Measurements from ENCODE around the gene FAU. TPM values are rescaled to one million over a fixed set of nuclear protein-coding genes. Genes with fewer than 3 reads are reported as not detected.

Gene FAU
- total and polyA plus RNA-seq, 2 of the 13 experiments (the other 11 are each of a cell fraction or from before 2014, with no cell fraction given), result 374 to 869 TPM

GRCh38 chr11:65165410-65166317 is 43.7 kb upstream of the FAU start (continued):
- TF ChIP-seq ZNF543 (CRISPR knock-in tag; IDR thresholded peaks at IDR 0.05), result no peak
- TF ChIP-seq ZNF556 (CRISPR knock-in tag; IDR thresholded peaks at IDR 0.05; ENCODE audit: borderline replicate concordance), result 0 out of 2 replicates have a peak, but pooled peaks have one; percentile 51
- no peak for TF ChIP-seq SIN3B (IDR thresholded peaks at IDR 0.05; ENCODE audit: low read length)
- peak; percentile 95 for TF ChIP-seq ZNF775 (CRISPR knock-in tag; IDR thresholded peaks at IDR 0.05; ENCODE audit: borderline replicate concordance)
- peak; percentile 67 for TF ChIP-seq BCL6 (CRISPR knock-in tag; IDR thresholded peaks at IDR 0.05)
- TF ChIP-seq ATF5 (CRISPR knock-in tag; IDR thresholded peaks at IDR 0.05; ENCODE audit: low read depth), result no peak
- TF ChIP-seq IRF9 (CRISPR knock-in tag; IDR thresholded peaks at IDR 0.05; ENCODE audit: borderline replicate concordance), result 0 out of 2 replicates have a peak, but pooled peaks have one; percentile 45
- TF ChIP-seq, protein P1, sequence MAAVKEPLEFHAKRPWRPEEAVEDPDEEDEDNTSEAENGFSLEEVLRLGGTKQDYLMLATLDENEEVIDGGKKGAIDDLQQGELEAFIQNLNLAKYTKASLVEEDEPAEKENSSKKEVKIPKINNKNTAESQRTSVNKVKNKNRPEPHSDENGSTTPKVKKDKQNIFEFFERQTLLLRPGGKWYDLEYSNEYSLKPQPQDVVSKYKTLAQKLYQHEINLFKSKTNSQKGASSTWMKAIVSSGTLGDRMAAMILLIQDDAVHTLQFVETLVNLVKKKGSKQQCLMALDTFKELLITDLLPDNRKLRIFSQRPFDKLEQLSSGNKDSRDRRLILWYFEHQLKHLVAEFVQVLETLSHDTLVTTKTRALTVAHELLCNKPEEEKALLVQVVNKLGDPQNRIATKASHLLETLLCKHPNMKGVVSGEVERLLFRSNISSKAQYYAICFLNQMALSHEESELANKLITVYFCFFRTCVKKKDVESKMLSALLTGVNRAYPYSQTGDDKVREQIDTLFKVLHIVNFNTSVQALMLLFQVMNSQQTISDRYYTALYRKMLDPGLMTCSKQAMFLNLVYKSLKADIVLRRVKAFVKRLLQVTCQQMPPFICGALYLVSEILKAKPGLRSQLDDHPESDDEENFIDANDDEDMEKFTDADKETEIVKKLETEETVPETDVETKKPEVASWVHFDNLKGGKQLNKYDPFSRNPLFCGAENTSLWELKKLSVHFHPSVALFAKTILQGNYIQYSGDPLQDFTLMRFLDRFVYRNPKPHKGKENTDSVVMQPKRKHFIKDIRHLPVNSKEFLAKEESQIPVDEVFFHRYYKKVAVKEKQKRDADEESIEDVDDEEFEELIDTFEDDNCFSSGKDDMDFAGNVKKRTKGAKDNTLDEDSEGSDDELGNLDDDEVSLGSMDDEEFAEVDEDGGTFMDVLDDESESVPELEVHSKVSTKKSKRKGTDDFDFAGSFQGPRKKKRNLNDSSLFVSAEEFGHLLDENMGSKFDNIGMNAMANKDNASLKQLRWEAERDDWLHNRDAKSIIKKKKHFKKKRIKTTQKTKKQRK (IDR thresholded peaks at IDR 0.05; ENCODE audit: low read length), result no peak
- TF ChIP-seq KDM1A (CRISPR knock-in tag; IDR thresholded peaks at IDR 0.05), result no peak
- TF ChIP-seq ZNF20 (CRISPR knock-in tag; IDR thresholded peaks at IDR 0.05), result no peak
- no peak for TF ChIP-seq HDAC6 (IDR thresholded peaks at IDR 0.05; ENCODE audit: low read depth, low read length)
- TF ChIP-seq HHEX (CRISPR knock-in tag; IDR thresholded peaks at IDR 0.05), result no peak
- TF ChIP-seq TRAFD1 (CRISPR knock-in tag; IDR thresholded peaks at IDR 0.05; ENCODE audit: borderline replicate concordance), result no peak
- no peak for TF ChIP-seq ZMAT5 (CRISPR knock-in tag; IDR thresholded peaks at IDR 0.05; ENCODE audit: borderline replicate concordance, low read depth)
- 0 out of 2 replicates have a peak, but pooled peaks have one; percentile 7 for TF ChIP-seq SOX13 (IDR thresholded peaks at IDR 0.05)
- TF ChIP-seq SOX13 (CRISPR knock-in tag; conservative IDR thresholded peaks at IDR 0.05 in 1 of 2, IDR thresholded peaks at IDR 0.05 in 1 of 2), result peak in 1 of 2 experiments; percentile 58; a peak in 2 of 4 replicates
- no peak for TF ChIP-seq RFX3 (CRISPR knock-in tag; IDR thresholded peaks at IDR 0.05)
- no peak for TF ChIP-seq ZNF282 (IDR thresholded peaks at IDR 0.05; ENCODE audit: partially characterized antibody)
- TF ChIP-seq, protein P2, sequence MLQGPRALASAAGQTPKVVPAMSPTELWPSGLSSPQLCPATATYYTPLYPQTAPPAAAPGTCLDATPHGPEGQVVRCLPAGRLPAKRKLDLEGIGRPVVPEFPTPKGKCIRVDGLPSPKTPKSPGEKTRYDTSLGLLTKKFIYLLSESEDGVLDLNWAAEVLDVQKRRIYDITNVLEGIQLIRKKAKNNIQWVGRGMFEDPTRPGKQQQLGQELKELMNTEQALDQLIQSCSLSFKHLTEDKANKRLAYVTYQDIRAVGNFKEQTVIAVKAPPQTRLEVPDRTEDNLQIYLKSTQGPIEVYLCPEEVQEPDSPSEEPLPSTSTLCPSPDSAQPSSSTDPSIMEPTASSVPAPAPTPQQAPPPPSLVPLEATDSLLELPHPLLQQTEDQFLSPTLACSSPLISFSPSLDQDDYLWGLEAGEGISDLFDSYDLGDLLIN (CRISPR knock-in tag; IDR thresholded peaks at IDR 0.05; ENCODE audit: borderline replicate concordance), result no peak
- TF ChIP-seq ZNF816 (CRISPR knock-in tag; IDR thresholded peaks at IDR 0.05; ENCODE audit: borderline replicate concordance), result peak; percentile 42; the same call in 1 of the 2 replicates

Data from HepG2 (cell line).